ENCODE results near the gene MYO5A.

The MYO5A gene

GRCh38 chr15:52523192-52523591, 5.5 kb downstream of the MYO5A start:
- Histone ChIP-seq H3K36me3 (ENCODE audit: insufficient read depth, low read length) (no peaks in the 10 kb centered on the region), H2AFZ (ENCODE audit: low read length) (no peak overlapping the region), H3K9ac (ENCODE audit: low read depth, low read length, poor library complexity, severe bottlenecking) (no peak overlapping the region), H3K79me2 (ENCODE audit: insufficient read depth, low read length) (peaks cover 67% of the 10 kb centered on the region), H3K27me3 (ENCODE audit: insufficient read depth, low read length, poor library complexity, severe bottlenecking) (no peaks in the 10 kb centered on the region), H4K20me1 (ENCODE audit: insufficient read depth, low read length, poor library complexity, severe bottlenecking) (peaks cover 13% of the 10 kb centered on the region), H3K9me3 (ENCODE audit: insufficient read depth, low read depth, low read length) (no peaks in the 10 kb centered on the region), H3K4me3 (ENCODE audit: low read length, poor library complexity, severe bottlenecking) (no peak overlapping the region), H3K4me1 (ENCODE audit: insufficient read depth, low read length, poor library complexity, severe bottlenecking) (peaks cover 46% of the 10 kb centered on the region), H3K4me2 (ENCODE audit: low read depth, low read length, poor library complexity, severe bottlenecking) (no peak overlapping the region), H3K9me2 (replicated peaks; ENCODE audit: low read depth, low read length) (no peaks in the 10 kb centered on the region), H3F3A (ENCODE audit: low read depth) (no peaks in the 10 kb centered on the region)
- TF ChIP-seq, protein P1, sequence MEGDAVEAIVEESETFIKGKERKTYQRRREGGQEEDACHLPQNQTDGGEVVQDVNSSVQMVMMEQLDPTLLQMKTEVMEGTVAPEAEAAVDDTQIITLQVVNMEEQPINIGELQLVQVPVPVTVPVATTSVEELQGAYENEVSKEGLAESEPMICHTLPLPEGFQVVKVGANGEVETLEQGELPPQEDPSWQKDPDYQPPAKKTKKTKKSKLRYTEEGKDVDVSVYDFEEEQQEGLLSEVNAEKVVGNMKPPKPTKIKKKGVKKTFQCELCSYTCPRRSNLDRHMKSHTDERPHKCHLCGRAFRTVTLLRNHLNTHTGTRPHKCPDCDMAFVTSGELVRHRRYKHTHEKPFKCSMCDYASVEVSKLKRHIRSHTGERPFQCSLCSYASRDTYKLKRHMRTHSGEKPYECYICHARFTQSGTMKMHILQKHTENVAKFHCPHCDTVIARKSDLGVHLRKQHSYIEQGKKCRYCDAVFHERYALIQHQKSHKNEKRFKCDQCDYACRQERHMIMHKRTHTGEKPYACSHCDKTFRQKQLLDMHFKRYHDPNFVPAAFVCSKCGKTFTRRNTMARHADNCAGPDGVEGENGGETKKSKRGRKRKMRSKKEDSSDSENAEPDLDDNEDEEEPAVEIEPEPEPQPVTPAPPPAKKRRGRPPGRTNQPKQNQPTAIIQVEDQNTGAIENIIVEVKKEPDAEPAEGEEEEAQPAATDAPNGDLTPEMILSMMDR (conservative IDR thresholded peaks at IDR 0.05; ENCODE audit: low read length), result no peak
- no peak for TF ChIP-seq EZH2phosphoT487 (IDR thresholded peaks at IDR 0.05; ENCODE audit: borderline replicate concordance)

DNA sequence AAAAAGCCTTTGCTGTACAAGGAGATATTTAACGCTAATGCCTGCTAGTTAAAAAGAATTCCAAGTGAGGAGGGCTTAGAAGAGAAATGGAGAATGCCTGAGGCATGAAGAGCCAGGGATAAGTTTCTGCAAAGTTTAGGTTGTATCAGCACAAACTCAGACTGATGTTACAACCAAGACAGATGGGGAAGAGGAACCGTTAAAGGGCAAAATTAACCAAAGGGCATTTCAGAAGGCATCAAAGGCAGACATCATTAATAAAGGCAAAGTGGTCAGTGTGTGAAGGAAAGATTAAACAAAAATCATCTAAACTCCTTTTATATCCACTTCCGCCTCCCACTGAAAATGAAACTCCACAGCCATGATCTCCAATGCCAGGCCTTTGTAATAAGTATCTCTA, 7.0 kb downstream of the MYO5A start:
- H3K4me3 ChIP-seq (ENCODE audit: low read length, poor library complexity, severe bottlenecking), result no peak overlapping the region
- TF ChIP-seq, protein P1 (conservative IDR thresholded peaks at IDR 0.05; ENCODE audit: low read length), result no peak
- TF ChIP-seq EZH2phosphoT487 (IDR thresholded peaks at IDR 0.05; ENCODE audit: borderline replicate concordance), result no peak
- H3K36me3 ChIP-seq (ENCODE audit: insufficient read depth, low read length), result no peaks in the 10 kb centered on the region
- peaks cover 64% of the 10 kb centered on the region for H3K79me2 ChIP-seq (ENCODE audit: insufficient read depth, low read length)
- peaks cover 35% of the 10 kb centered on the region for H3K4me1 ChIP-seq (ENCODE audit: insufficient read depth, low read length, poor library complexity, severe bottlenecking)
- H3K9ac ChIP-seq (ENCODE audit: low read depth, low read length, poor library complexity, severe bottlenecking), result no peak overlapping the region
- H3K4me2 ChIP-seq (ENCODE audit: low read depth, low read length, poor library complexity, severe bottlenecking), result no peak overlapping the region
- peaks cover 3% of the 10 kb centered on the region for H4K20me1 ChIP-seq (ENCODE audit: insufficient read depth, low read length, poor library complexity, severe bottlenecking)
- no peaks in the 10 kb centered on the region for H3K9me3 ChIP-seq (ENCODE audit: insufficient read depth, low read depth, low read length)
- H3F3A ChIP-seq (ENCODE audit: low read depth), result no peaks in the 10 kb centered on the region
- H3K9me2 ChIP-seq (replicated peaks; ENCODE audit: low read depth, low read length), result no peaks in the 10 kb centered on the region
- H2AFZ ChIP-seq (ENCODE audit: low read length), result no peak overlapping the region
- no peaks in the 10 kb centered on the region for H3K27me3 ChIP-seq (ENCODE audit: insufficient read depth, low read length, poor library complexity, severe bottlenecking)

DNA sequence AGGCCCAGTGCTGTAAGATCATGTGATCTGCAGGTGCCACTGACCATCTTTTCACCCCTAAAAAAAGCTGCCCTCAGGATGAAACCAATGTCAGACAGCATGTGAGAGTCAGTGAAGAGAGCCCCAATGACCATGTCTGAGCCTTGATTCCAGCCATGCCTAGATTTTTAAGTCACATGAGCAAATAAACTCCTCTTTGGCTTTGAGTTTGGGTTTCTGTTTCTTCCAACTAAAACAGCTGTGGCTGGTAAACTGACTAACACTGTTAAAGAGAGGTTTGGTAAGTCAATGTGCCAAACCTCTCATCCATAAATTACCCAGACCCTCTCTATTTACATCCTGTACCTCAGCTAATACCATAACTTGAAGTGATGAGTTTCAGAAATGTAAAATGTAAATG, 8.3 kb downstream of the MYO5A start:
- TF ChIP-seq EZH2phosphoT487 (IDR thresholded peaks at IDR 0.05; ENCODE audit: borderline replicate concordance), result no peak
- TF ChIP-seq, protein P1 (conservative IDR thresholded peaks at IDR 0.05; ENCODE audit: low read length), result no peak
- no peaks in the 10 kb centered on the region for H4K20me1 ChIP-seq (ENCODE audit: insufficient read depth, low read length, poor library complexity, severe bottlenecking)
- H3F3A ChIP-seq (ENCODE audit: low read depth), result no peaks in the 10 kb centered on the region
- H3K9me2 ChIP-seq (replicated peaks; ENCODE audit: low read depth, low read length), result no peaks in the 10 kb centered on the region
- no peaks in the 10 kb centered on the region for H3K9me3 ChIP-seq (ENCODE audit: insufficient read depth, low read depth, low read length)
- H3K27me3 ChIP-seq (ENCODE audit: insufficient read depth, low read length, poor library complexity, severe bottlenecking), result no peaks in the 10 kb centered on the region
- H3K79me2 ChIP-seq (ENCODE audit: insufficient read depth, low read length), result peaks cover 64% of the 10 kb centered on the region
- peaks cover 38% of the 10 kb centered on the region for H3K4me1 ChIP-seq (ENCODE audit: insufficient read depth, low read length, poor library complexity, severe bottlenecking)
- no peak overlapping the region for H3K9ac ChIP-seq (ENCODE audit: low read depth, low read length, poor library complexity, severe bottlenecking)
- H2AFZ ChIP-seq (ENCODE audit: low read length), result no peak overlapping the region
- no peaks in the 10 kb centered on the region for H3K36me3 ChIP-seq (ENCODE audit: insufficient read depth, low read length)
- H3K4me2 ChIP-seq (ENCODE audit: low read depth, low read length, poor library complexity, severe bottlenecking), result no peak overlapping the region
- no peak overlapping the region for H3K4me3 ChIP-seq (ENCODE audit: low read length, poor library complexity, severe bottlenecking)

Measured in Loucy (cell line).